GM12891 (cell line): Measurements from ENCODE around the gene PRKAG1.
A peak's percentile ranks its signal among the peaks of the same experiment; 100 is the strongest.

ENCODE experiments used
- DNase-seq: peaks from one replicate; pipeline ENCODE4 v3.0.0; 2011; ENCODE audit warnings: low spot score; ENCODE audit not compliant: insufficient read length
- FAIRE-seq: peaks from 2 replicates; lab custom pipeline; 2011; peaks lifted over from hg19 to GRCh38; lab: Jason Lieb, UNC
- PAX5 ChIP-seq: IDR thresholded peaks from 2 replicates; pipeline ENCODE4 v1.6.1; 2011; ENCODE audit warnings: low read length, moderate library complexity, mild to moderate bottlenecking; ENCODE audit not compliant: insufficient read depth, severe bottlenecking
- POLR2A ChIP-seq: IDR thresholded peaks from 2 replicates; pipeline ENCODE4 v1.6.1; 2011; ENCODE audit warnings: low read depth, low read length, control low read depth
- POLR2AphosphoS5 ChIP-seq: IDR thresholded peaks from 2 replicates; pipeline ENCODE4 v1.6.1; 2011; ENCODE audit warnings: low read depth, low read length, control low read depth
- POU2F2 ChIP-seq: IDR thresholded peaks from 2 replicates; pipeline ENCODE4 v1.6.1; 2011; ENCODE audit warnings: low read depth, mild to moderate bottlenecking, control low read depth, low read length, moderate library complexity
- SPI1 ChIP-seq: IDR thresholded peaks from 2 replicates; pipeline ENCODE4 v1.6.1; 2011; ENCODE audit warnings: low read depth, low read length, control low read depth
- TAF1 ChIP-seq: IDR thresholded peaks from 2 replicates; pipeline ENCODE4 v1.6.1; 2011; ENCODE audit warnings: low read depth, low read length, control low read depth

The PRKAG1 gene

GRCh38 chr12:49057888-49058287, 39.3 kb upstream of the PRKAG1 start:
- no peak for TF ChIP-seq POLR2AphosphoS5
- no peak for TF ChIP-seq SPI1
- no peak for TF ChIP-seq POU2F2
- no peak for TF ChIP-seq POLR2A
- no peak for TF ChIP-seq TAF1
- no peak for TF ChIP-seq PAX5
- FAIRE-seq (no peak), DNase-seq (no peak)

- FAIRE-seq, result peak; percentile 98
- DNase-seq, result peak; percentile 80
- TF ChIP-seq SPI1 (no peak), POU2F2 (no peak), POLR2A (no peak), TAF1 (0 out of 2 replicates have a peak, but pooled peaks have one; percentile 12)
Observed at GRCh38 chr12:49055978-49056754, 37.6 kb upstream of the PRKAG1 start.

- DNase-seq, result no peak
- TF ChIP-seq POLR2A (no peak), PAX5 (no peak), POU2F2 (no peak), POLR2AphosphoS5 (no peak), SPI1 (no peak), TAF1 (no peak)
- no peak for FAIRE-seq
Observed at GRCh38 chr12:49055092-49055491, 36.5 kb upstream of the PRKAG1 start.

- FAIRE-seq, result no peak
- DNase-seq, result no peak
- TF ChIP-seq POLR2A (no peak), TAF1 (no peak), POLR2AphosphoS5 (no peak), POU2F2 (no peak)
Observed at GRCh38 chr12:49054524-49054923, 35.9 kb upstream of the PRKAG1 start.

GRCh38 chr12:49054096-49054495, 35.5 kb upstream of the PRKAG1 start:
- TF ChIP-seq POLR2A, result no peak
- no peak for TF ChIP-seq POU2F2
- no peak for TF ChIP-seq SPI1
- FAIRE-seq (no peak), DNase-seq (no peak)

GRCh38 chr12:49052451-49053208, 34.1 kb upstream of the PRKAG1 start:
- no peak for FAIRE-seq
- TF ChIP-seq SPI1 (no peak), PAX5 (no peak), POLR2A (no peak), POLR2AphosphoS5 (no peak), POU2F2 (no peak), TAF1 (no peak)
- DNase-seq, result no peak

GRCh38 chr12:49051777-49052438, 33.3 kb upstream of the PRKAG1 start:
- TF ChIP-seq TAF1, result no peak
- TF ChIP-seq SPI1, result no peak
- FAIRE-seq, result no peak
- DNase-seq, result no peak

GRCh38 chr12:49051373-49051764, 32.8 kb upstream of the PRKAG1 start:
- TF ChIP-seq SPI1, result no peak
- TF ChIP-seq POLR2AphosphoS5, result no peak
- no peak for TF ChIP-seq POLR2A
- no peak for TF ChIP-seq TAF1
- no peak for TF ChIP-seq POU2F2
- TF ChIP-seq PAX5, result no peak
- DNase-seq (no peak), FAIRE-seq (no peak)

- DNase-seq (no peak), FAIRE-seq (no peak)
- TF ChIP-seq PAX5, result no peak
Observed at GRCh38 chr12:49050507-49051372, 32.2 kb upstream of the PRKAG1 start.
